HG03175 (cell line): ENCODE data around the gene AFG1L.
"Not testable (repeated sequence)": the region's sequence is repeated elsewhere in the genome, so short reads cannot be mapped to it uniquely, and the experiment has no call there.

Source experiments
- ATAC-seq: cut with Tn5 transposase; IDR thresholded peaks from one replicate; pipeline ENCODE4 v1.9.1; 2021; ENCODE audit warnings: mild to moderate bottlenecking, moderate library complexity; ENCODE audit not compliant: unreplicated experiment

Gene AFG1L

DNA sequence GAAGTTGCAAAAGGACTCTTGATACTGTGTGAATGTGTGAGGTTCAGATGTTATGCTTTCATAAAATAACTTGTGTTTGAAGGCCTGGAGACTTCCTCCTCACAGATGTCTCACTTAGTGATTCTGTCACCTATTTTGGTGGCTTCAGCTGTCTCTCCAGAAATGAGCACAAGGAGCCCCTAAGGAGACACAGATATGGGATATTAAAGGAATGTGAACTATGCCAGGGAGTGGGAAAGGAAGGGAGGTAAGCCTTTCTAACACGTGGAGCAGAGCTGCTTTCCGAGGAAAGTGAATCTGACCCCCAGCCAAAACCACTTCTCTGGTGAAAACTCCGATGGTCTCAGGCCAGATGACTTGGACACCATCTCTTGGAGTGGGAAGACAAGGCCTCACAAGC is 255.4 kb downstream of the AFG1L start:
- no peak for ATAC-seq

DNA sequence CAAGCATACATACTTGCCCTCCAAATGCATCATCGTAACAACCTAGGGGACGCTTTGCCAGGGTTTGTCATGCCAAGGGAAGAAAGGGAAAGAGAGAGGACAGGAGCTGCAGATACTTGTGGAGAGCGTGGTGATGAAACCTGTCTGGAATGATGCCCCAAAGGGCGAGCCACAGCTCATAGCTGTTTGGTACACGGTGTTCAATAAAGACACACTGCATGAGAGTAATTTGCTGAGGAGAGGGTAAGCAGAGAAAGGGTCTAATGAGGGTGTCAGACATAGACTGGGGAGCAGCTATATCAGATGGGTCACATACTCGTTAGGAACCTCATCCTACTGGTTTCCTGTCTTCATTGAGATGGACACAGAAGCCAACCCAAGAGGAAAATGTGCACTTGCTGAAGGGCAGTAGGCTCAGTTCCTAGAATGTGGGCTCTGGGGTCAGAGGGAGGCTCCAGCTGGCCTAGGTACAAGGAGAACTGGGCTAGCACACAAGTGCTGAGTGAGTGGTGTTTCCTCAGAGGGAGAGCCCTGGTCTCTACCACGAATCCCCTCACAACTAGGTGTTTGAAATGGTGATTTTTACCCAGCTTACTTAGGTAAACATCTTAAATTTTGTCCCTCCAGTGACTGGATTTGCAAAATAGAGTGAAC is 260.7 kb downstream of the AFG1L start:
- ATAC-seq, result no peak

DNA sequence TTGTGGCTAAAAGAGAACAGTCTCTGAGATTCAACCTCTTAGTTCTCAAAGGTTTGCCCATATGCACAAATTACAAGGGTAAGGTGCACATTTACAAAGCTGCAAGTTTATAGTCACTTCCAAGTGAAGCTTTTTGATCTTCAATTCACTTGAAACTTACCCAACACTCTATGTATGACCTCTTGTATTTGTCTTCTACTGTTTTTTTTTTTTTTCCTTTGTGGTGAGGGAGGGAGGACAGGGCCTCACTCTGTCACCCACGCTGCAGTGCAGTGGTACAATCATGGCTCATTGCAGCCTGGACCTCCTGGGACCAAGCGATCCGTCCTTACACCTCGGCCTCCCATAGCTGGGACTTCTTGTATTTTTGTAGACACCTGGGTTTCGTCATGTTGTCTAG is 261.4 kb downstream of the AFG1L start:
- ATAC-seq, result no peak

DNA sequence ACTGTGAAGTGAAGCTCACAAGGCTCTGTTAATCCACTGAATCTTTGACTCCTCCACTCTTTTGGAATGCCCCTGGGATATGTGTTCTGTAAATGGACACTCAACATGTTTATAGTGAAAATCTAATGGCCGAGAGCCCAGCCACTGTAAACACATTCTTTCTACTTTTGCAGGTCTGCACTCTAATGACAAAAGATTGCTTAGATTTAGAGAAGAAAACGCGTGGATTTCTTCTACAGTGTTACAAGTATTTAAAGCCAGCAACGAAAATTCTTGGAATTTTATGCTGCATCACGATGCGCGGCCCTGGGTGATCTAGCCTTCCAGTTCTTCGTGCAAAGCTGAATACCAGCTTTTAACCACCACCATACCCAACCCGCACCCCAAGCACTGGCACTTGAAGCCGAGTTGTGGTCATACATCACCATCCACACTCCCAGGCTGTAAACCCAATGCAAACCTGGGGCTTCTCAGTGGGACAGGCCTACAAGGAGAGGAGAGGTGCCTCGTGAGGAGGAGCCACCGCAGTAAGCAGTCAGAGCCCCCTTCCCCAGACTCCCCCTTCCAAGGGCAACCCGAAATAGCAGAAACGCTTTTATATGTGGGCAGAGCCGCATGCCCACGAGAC is 262.1 kb downstream of the AFG1L start:
- no peak for ATAC-seq

DNA sequence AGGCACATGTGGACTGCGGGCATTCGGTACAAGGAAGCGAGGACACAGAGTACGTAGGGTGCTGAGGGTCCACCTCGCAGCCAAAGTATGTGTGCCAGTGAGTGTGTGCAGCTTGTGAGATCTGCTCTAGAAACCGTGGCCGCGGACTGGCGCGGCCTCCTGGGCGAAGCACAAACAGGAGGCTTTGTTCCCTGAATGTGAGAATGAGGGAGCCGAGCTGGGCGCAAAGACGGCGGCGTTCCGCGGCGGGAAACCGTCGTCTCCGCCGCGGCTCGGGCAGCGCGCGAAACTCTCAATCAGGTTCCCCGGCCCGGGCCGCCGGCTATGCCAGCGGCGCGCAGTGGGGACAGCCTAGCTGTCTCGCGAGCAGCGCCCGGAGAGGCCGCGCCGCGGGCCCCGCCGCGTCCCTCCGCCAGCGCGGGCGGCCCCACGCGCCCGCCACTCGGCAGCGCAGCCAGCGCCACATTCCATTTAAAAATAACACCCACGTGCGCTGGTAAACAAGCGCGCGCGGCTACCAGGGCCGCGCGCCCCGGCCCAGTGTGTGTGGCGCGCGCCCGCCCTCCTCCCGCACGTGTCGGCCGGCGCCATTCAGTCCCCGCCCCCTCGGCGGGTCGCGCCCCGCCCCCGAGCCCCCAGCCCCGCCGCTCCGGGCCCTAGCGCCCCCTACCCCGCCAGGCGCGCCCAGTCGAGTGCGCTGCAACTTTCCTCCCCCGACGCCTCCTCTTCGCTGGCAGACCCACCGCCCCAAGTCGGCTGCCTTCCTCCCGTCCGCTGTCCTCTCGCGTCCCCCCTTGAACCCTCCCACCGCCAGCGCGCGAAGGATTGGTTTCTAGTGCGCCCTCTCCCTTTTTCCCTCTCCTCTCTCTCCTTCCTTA is 262.9 kb downstream of the AFG1L start:
- no peak for ATAC-seq

DNA sequence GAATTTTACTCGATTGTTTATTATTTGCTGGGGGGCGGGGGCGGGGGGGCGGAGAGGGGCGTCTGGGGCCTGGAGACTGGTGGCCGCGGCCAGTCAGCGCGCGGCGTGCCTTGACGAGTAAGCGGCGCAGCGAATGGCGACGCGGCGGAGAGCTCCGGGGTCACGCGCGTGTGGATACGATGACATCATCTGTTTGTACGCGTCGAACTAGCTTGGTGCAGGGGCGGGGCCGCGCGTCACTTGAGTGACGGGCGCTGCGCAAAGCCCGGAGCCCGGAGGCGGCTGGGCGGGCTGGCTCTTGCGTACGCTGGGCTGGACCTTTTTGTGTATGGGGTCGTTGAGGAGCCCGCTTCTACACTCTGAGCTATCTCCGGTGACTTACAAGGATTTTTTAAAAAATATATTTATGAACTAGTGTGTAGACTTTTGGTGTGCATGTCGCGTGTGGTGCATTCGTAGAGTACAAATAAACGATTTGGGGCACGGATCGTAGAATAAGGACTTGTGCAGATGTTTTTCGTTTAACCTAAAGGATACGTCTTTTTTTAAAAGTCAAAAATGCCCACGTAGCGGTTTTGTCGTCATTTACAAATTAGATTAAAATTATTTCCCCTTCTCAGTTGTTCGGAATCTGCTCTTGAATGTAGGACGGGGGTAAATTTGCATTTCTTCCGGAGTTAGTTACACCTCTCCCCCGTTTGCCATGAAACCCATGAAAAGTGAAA is 263.7 kb downstream of the AFG1L start:
- peak; percentile 70 for ATAC-seq

DNA sequence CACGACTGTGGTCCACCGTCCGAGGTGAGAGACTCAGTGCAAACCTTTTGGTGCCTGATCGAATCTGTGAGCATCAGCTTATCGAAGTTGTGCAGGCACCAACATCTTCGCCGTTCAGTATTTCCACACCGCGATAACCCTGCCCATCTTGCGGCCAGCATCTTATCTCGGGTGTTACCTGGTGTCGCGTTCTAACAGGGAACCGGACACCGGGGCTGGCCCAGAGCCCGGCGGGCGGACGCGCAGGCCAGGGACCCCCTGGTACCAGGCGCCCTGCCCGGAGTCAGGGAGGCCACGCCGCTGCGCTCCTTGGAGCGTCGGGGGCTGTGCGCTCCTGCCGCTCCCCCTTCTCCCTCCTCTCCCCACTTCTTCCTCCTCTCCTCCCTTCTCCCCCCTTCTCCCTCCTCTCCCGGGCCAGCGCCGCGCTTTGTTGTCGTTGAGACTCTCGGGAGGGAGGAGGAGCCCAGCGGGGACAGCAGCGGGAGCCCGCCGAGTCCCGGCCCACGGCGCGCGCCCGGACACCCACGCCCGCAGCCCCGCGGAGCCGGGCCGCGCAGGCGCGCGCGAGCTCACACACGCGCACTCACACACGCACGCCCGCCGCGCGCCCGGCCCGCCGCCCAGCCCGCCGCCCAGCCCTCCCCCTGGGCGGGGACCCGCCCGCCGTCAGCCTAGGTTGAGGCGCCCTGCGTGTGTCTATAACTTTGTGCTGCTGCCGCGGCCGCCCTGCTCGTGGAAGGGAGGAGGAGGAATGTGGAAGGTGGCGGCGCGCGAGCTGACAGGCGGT is 264.4 kb downstream of the AFG1L start:
- peak; percentile 39 for ATAC-seq

DNA sequence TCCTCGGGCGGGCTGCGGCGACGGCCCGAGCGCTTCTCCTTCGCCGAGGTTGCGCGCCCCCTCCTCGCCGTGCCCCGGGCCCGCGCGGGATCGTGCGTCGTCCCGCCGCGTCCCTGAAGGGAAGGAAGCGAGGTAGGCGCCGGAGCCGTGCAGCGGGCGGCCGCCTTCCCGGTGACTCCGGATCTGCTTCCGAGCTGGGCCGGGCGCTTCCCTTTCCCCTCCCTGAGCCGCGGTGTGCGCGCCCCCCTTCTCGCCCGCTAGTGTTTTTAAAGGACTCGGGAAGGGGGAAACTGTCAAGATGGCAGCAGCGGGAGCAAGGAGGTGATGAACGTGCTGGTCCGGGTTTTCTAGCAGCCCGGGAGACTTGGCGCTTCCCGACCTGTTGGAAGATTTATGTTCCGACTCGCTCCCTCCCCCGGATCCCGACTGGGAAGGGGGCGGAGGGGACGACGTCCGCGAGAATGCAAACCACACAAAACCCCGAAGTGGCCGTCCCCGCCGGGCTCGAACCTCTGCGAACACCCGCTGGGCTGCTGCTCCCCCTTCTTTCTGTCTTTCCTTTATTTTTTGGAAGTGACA is 265.1 kb downstream of the AFG1L start:
- peak; percentile 3 for ATAC-seq

DNA sequence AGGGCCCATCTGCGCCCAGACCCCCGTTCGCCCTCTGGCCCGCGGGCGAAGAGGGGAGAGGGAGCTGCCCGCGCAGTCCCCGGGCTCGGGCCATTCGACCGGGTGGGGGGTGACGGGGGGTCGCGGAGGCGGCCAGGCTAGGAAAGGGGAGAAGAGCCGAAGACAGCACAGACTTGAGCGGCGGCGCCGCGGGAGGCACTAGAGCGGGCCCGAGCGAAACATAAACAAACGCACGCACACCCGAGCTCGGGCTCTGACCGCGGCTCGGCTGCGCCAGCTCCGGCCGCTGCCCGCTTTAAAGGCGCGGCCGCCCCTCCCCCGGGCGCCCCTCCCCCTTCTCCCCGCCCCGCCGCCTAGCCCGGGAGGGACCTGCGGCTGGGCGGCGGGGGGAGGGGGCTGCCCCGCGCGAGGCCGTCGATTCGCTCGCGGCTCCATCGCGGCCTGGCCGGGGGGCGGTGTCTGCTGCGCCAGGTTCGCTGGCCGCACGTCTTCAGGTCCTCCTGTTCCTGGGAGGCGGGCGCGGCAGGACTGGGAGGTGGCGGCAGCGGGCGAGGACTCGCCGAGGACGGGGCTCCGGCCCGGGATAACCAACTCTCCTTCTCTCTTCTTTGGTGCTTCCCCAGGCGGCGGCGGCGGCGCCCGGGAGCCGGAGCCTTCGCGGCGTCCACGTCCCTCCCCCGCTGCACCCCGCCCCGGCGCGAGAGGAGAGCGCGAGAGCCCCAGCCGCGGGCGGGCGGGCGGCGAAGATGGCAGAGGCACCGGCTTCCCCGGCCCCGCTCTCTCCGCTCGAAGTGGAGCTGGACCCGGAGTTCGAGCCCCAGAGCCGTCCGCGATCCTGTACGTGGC is 265.8 kb downstream of the AFG1L start, which contains the start of gene FOXO3:
Gene FOXO3 (plus strand): TSS at position 455 of the 846 bp plus-strand sequence. CDS start 292 bp downstream, at position 747.
- ATAC-seq, result no peak

DNA sequence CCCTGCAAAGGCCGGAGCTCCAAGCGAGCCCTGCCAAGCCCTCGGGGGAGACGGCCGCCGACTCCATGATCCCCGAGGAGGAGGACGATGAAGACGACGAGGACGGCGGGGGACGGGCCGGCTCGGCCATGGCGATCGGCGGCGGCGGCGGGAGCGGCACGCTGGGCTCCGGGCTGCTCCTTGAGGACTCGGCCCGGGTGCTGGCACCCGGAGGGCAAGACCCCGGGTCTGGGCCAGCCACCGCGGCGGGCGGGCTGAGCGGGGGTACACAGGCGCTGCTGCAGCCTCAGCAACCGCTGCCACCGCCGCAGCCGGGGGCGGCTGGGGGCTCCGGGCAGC is 266.4 kb downstream of the AFG1L start:
- not testable (repeated sequence) for ATAC-seq

DNA sequence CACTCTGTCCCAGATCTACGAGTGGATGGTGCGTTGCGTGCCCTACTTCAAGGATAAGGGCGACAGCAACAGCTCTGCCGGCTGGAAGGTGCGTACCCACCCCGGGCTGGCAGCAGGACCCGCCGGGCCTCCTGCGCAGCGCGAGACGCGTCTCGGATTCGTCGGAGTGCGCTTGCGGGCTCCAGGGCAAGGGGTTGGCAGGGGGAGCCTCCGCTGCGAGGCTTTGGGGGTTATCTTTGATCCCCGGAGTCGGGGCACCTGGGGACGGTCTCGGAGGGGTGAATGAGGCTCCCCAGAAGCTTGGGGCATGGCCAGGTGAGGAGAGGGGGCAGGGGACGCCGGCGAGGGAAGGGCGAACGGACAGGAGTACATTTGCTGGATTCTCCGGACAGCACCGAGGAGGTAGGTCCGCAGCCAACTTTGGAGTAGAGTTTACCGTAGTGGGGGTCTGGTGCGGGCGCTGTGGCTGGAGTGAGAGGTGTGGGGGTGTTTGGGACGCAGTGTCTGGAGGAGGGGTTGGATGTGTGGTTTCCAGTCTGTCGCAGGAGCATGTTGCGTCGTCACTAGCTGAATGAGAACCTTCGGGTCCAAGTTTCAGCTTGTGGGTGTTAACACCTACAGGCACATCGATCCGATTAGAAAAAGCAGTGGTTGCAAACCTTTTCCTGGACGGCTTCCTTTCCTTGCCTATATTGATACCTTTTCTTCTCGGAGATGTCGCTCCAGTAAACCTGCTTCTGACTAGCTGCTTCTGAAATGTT is 267.1 kb downstream of the AFG1L start:
- ATAC-seq, result no peak

DNA sequence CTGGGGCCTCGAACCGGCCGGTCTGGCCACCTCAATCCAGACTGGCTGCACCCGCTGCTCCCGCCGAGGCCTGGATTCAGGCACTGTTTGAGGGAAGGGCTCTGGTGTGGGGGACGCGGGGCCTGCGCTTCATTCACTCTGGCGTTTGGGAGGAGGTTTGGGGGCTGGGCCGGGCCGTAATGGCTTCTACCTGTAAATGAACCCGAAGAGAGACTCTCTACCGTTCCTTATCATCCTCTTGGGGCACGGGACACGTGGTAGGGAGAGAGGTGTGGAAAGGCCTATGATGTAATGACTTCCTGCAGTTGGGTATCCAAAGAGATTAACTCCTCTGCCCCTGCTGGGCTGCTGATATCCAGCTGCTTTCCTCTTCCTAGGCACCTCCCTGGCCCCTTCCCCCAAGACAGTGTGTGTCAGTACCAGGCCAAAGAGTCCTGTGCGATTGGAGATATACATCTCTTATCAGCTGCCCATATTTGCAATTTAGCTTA is 267.7 kb downstream of the AFG1L start:
- no peak for ATAC-seq

DNA sequence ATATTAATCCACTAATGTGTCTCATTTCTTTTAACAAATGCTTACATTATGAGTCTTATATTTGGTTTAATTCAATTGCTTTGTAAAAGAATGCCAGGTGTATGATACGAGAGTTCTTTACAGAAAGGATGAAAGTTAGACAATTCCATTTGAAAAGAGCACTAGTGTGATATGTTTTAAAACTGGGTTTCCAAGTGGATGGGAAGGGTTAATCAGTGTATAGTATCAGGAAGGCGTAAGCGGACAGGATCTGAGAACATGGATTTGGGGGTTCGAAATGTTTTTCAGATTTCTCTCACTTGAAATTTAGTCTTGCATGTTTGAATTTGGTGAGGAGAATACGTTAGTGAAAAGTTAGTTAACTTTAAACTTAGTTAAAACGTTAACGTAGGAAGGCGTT is 268.4 kb downstream of the AFG1L start:
- ATAC-seq, result no peak

DNA sequence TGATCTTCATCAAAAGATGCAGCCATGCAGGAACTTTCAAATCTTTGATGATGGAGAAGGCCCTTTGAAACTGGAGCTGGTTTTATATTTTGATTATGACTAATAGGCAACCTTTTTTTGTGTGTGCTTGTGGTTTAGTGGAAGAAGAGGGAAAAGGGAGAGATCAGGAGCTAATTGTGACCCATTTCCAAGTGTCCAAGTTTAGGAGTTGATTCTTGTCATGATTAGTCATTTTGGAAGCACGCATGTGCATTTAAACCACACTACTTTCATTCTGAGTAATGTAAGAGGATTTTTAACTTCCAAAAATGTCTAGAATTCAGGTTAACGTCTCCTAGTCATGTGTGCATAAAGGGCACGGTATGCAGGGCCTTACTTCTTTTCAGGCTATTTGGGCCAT is 269.3 kb downstream of the AFG1L start:
- no peak for ATAC-seq

DNA sequence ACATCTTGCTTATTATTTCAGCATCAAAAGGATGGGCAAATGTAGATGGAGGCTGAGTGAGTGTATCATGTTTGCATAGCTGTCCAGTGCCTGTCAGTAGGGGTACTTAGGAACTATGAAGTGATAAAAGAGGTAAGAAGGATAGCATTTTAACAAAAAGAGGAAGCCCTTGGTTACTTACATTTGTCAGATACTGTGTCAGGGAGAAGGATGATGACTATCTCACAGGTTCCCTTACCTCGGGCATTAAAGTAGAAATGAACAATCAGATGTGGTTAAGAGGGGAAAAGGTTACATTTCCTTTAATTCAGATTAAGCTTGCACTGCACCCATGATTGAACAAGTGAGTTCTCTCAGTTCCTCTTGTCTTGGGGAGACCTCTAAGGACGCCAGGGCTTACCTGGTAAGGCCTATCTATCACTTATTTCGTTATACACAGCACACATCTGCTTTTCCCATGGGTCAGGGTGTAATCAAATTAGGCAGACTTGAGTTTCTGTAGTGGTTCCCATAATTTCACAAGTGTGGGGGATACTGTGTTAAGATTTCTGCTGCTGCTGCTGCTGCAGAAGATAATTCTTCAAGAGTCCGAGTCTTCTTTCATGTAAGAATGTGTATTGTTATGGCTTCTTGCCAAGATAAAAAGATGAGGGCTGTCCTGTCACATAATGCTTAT is 270.4 kb downstream of the AFG1L start:
- peak; percentile 86 for ATAC-seq

DNA sequence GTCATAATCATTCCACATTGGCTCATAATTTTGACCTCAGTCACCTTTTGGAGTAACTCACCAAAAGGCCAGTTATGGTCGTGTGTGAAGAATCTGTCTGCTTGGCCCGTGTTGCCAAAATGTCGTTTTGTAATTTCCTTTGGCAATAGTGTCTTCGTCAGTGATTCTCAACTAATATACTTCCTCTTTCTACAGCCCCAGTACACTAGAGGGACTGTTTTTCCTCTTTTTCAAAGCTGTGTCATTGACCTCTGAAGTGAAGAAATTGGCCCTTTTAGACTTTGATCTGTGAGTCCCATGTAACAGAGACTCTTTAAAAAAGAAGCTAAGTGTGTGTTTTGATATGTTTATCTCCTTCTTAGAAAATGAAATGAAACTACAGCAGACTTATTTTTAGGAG is 271.0 kb downstream of the AFG1L start:
- peak; percentile 35 for ATAC-seq

DNA sequence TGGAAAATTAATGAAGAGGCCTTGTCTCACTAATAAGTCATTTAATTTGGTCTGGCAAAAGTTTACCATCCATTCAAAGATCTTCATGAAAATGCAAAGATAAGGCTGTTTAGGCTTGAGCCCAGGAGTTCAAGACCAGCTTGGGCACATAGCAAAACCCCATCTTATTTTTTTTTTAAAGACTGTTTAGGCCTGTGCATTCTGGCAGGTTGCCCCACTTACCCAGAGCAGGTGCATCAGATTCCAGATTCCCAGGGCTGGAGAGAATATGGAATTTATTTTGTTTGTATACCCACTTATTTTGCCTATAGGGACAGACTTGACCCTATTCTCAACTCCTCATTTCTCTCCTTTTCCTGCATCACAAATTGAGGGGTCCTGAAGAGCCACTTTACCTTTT is 271.6 kb downstream of the AFG1L start:
- ATAC-seq, result no peak

DNA sequence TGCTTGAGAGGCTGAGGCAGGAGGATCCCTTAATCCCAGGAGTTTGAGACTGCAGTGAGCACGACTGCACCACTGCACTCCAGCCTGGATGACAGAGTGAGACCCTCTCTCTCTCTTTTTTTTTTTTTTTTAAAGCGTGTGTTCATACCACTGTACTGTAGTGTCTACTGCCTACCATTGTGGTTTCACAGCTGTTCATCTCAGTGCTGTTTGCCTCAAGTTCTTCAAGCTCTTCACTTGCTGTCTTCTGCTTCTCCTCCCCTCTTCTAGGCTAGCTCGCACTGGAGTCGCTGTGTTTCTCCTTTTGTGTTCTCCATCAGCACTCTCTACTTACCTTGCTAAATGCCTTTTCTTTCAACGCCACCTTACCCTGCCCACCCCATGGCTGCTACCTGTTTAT is 273.2 kb downstream of the AFG1L start:
- ATAC-seq, result no peak
